Naive thymus-derived CD8-positive, alpha-beta T cell (primary cell): ENCODE data around the gene DHX16. TPM values are rescaled to one million over a fixed set of nuclear protein-coding genes. Genes with fewer than 3 reads are reported as not detected.
A peak's percentile ranks its signal among the peaks of the same experiment; 100 is the strongest.

Experiments used
- ATAC-seq, 2 donors: fragments of 150-1000 bp; cut with Tn5 transposase in 1 of 2; sonication (Bioruptor Pico), chemical (Tn5 transposase) in 1 of 2; 1 replicate in 1 of 2; 2 replicates in 1 of 2; pipeline ENCODE4 v1.10.0; 2021; ENCODE audit warnings: mild to moderate bottlenecking in 2 of 2, moderate library complexity in 2 of 2
- POLR2A ChIA-PET: fragments of 350-600 bp; sonication (Branson Sonifier 250); formaldehyde crosslinking; loops from one replicate; lab custom pipeline; 2021; ENCODE audit warnings: antibody characterized with exemption; lab: Charles Lee
- DNase-seq, 10 donors: peaks; one replicate each; pipeline versions ENCODE4 v3.0.0 to v3.0.0-alpha.2; 2020 to 2022
- H3K27ac Mint-ChIP-seq, 10 donors: one replicate each; pipeline ENCODE4 v1.8.0; 2020 to 2022; ENCODE audit warnings: mild to moderate bottlenecking in 10 of 10, mixed read lengths in 10 of 10, moderate library complexity in 4 of 10, inconsistent platforms in 1 of 10
- H3K27me3 Mint-ChIP-seq, 5 donors: one replicate each; pipeline ENCODE4 v1.8.0; 2021 to 2022; ENCODE audit warnings: mixed read lengths in 5 of 5
- H3K36me3 Mint-ChIP-seq, 3 donors: one replicate each; pipeline ENCODE4 v1.8.0; 2020 to 2022; ENCODE audit warnings: mixed read lengths in 3 of 3, mild to moderate bottlenecking in 2 of 3, inconsistent platforms in 1 of 3
- H3K4me1 Mint-ChIP-seq, 4 donors: one replicate each; pipeline ENCODE4 v1.8.0; 2021 to 2022; ENCODE audit warnings: mixed read lengths in 4 of 4
- H3K4me3 Mint-ChIP-seq, 10 donors: one replicate each; pipeline ENCODE4 v1.8.0; 2020 to 2022; ENCODE audit warnings: mild to moderate bottlenecking in 10 of 10, mixed read lengths in 10 of 10, moderate library complexity in 6 of 10, inconsistent platforms in 1 of 10
- H3K9me3 Mint-ChIP-seq, 9 donors: one replicate each; pipeline ENCODE4 v1.8.0; 2020 to 2022; ENCODE audit warnings: mixed read lengths in 9 of 9, mild to moderate bottlenecking in 3 of 9, inconsistent platforms in 1 of 9, moderate library complexity in 1 of 9
- polyA plus RNA-seq, 3 donors: library from polyadenylated mRNA; unstranded; fragments of 300-500 nt; fragmentation: Illumina TruSeq; gene quantifications; one replicate each; pipeline ENCODE4 v1.2.3, GENCODE V29; 2021
- total RNA-seq, 8 experiments: library from RNA in 2 of 8; stranded (reverse) in 2 of 8; gene quantifications; one replicate each; pipeline ENCODE4 v1.2.3 and lab custom pipeline; 2021 to 2026

Gene DHX16
- total and polyA plus RNA-seq, 5 experiments from 2014 or later: 17.7 to 45.6 (median 31.2) TPM

DNA sequence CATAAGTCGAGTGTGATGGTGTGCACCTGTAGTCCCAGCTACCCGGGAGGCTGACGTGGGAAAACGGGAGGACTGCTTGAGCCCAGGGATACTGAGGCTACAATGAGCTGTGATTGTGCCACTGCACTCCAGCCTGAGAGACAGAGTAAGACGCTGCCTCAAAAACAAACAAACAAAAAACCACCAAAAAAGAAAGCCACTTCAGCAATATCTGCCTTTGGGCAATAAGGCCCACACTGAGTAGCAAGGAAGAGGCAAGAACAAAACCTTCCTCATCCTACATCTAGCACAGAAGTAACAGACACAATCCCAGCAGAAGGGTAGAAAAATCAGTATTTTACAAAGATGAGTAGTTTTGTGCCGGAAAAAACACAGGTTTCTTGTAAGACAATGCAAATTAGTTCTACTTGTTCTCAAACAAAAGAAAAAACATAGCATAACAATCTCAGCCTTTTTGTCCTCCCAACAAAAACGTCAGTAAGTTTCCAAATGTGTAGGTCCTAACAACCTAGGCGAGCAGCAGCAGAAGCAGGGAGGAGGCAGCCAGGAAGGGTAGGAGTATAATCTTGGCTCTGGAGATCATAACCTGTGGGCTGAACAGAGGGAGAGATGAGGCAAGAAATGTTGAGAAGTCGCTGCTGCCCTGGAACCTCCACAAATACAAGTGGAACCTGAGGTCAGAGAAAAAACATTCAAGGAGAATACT is 61.5 kb downstream of the DHX16 start:
- Mint-ChIP-seq H3K9me3 (no peaks in the 10 kb centered on the region), H3K4me3 (no peak overlapping the region), H3K36me3 (peaks cover 15 to 59% (median 18%) of the 10 kb centered on the region in 3 donors), H3K27ac (peak overlapping the region; percentile 5 to 100 (median 88)), H3K27me3 (no peaks in the 10 kb centered on the region), H3K4me1 (peaks cover 40 to 81% (median 73%) of the 10 kb centered on the region in 4 donors)
- DNase-seq: no peak
- ATAC-seq: no peak
- POLR2A ChIA-PET: interaction anchor here (0.9 to 4.7 kb wide), 9 partner anchors 10 to 125 kb away, joined by 3 to 70 read pairs (median 5); partner anchors contain the start of genes ABCF1 and PRR3

- Mint-ChIP-seq H3K36me3 (peaks cover 5 to 59% (median 13%) of the 10 kb centered on the region in 3 donors), H3K27ac (peak overlapping the region; percentile 73 to 100 (median 90)), H3K9me3 (no peaks in the 10 kb centered on the region), H3K4me1 (peaks cover 40 to 83% (median 77%) of the 10 kb centered on the region in 4 donors), H3K27me3 (no peaks in the 10 kb centered on the region), H3K4me3 (no peak overlapping the region)
- POLR2A ChIA-PET: interaction anchor here (0.8 to 1.8 kb wide), 9 partner anchors 9 to 124 kb away, joined by 3 to 8 read pairs (median 4); partner anchors contain the start of gene PRR3
- no peak for ATAC-seq
- no peak for DNase-seq
These were observed 62.7 kb downstream of the DHX16 start for GRCh38 chr6:30610065-30610464.

DNA sequence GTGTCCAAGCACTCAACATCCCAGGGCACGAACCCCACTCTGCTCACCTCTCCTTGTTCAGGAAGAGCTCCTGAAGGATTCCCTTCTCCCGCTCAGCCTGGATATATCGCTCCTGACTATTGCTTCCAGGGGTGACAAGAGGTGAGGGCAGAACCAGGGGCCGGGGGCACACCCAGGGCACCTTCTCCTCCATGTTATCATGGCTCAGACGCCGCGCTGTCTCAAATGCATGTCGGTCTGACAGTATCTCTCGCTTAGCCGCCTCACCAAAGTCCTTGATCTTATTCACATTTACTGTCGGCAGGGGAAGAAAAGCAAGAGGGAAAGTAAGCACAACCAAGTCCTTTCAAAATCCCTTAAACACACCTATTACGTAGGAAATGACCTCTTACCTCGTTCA is 68.8 kb downstream of the DHX16 start:
- DNase-seq: no peak
- no peak overlapping the region for H3K4me3 Mint-ChIP-seq
- H3K4me1 Mint-ChIP-seq: peaks cover 27 to 49% (median 47%) of the 10 kb centered on the region in 4 donors
- peak overlapping the region in 4 of 10 donors; percentile 32 to 73 (median 62) for H3K27ac Mint-ChIP-seq
- no peaks in the 10 kb centered on the region for H3K27me3 Mint-ChIP-seq
- H3K36me3 Mint-ChIP-seq: peaks cover 8 to 86% (median 29%) of the 10 kb centered on the region in 3 donors
- POLR2A ChIA-PET: interaction anchor here (0.6 to 4.6 kb wide), 3 partner anchors 10 to 91 kb away, joined by 3 to 40 read pairs (median 6); no protein-coding TSS in a partner anchor
- H3K9me3 Mint-ChIP-seq: no peaks in the 10 kb centered on the region
- ATAC-seq: no peak

Other genes with a start within 250 kb of the DHX16 start
- gene HLA-E, start 183.5 kb downstream of the DHX16 start, total RNA-seq: 1,000 to 10,000 TPM; 1,291 to 1,305 TPM
- gene HLA-E, start 183.5 kb downstream of the DHX16 start, polyA plus RNA-seq: 1,000 to 10,000 TPM; 2,699 to 2,977 (median 2,826) TPM
- 10 to 100 TPM; 78.0 to 80.7 TPM for gene GNL1, start 116.5 kb downstream of the DHX16 start, total RNA-seq
- 10 to 100 TPM; 24.7 to 34.1 (median 28.7) TPM for gene GNL1, start 116.5 kb downstream of the DHX16 start, polyA plus RNA-seq
- gene PRR3, start 115.7 kb downstream of the DHX16 start, total RNA-seq: 10 to 100 TPM; 28.4 to 28.9 TPM
- 10 to 100 TPM in 1 of 3 donors, 1 to 10 TPM in 2; 7.9 to 12.7 (median 8.6) TPM for gene PRR3, start 115.7 kb downstream of the DHX16 start, polyA plus RNA-seq
- gene ABCF1, start 101.6 kb downstream of the DHX16 start, total RNA-seq: 10 to 100 TPM; 68.6 to 71.3 TPM
- 10 to 100 TPM; 19.1 to 43.1 (median 30.5) TPM for gene ABCF1, start 101.6 kb downstream of the DHX16 start, polyA plus RNA-seq
- 100 to 1,000 TPM; 191 to 193 TPM for gene PPP1R10, start 55.8 kb downstream of the DHX16 start, total RNA-seq
- gene PPP1R10, start 55.8 kb downstream of the DHX16 start, polyA plus RNA-seq: 10 to 100 TPM; 16.9 to 20.2 (median 19.8) TPM
- gene MRPS18B, start 55.2 kb downstream of the DHX16 start, total RNA-seq: 10 to 100 TPM; 43.1 to 43.8 TPM
- 100 to 1,000 TPM in 2 of 3 donors, 10 to 100 TPM in 1; 87.4 to 161 (median 119) TPM for gene MRPS18B, start 55.2 kb downstream of the DHX16 start, polyA plus RNA-seq
- gene ATAT1, start 46.1 kb downstream of the DHX16 start, total RNA-seq: 10 to 100 TPM; 12.6 to 13.4 TPM
- 1 to 10 TPM; 1.6 to 2.0 (median 1.7) TPM for gene ATAT1, start 46.1 kb downstream of the DHX16 start, polyA plus RNA-seq
- gene C6orf136, start 25.9 kb downstream of the DHX16 start, total RNA-seq: 10 to 100 TPM; 29.3 to 30.9 TPM
- gene C6orf136, start 25.9 kb downstream of the DHX16 start, polyA plus RNA-seq: 10 to 100 TPM in 2 of 3 donors, 1 to 10 TPM in 1; 5.6 to 23.2 (median 13.7) TPM
- gene PPP1R18, start 13.6 kb upstream of the DHX16 start, total RNA-seq: 10 to 100 TPM; 79.0 to 82.0 TPM
- 10 to 100 TPM; 79.8 to 98.6 (median 95.7) TPM for gene PPP1R18, start 13.6 kb upstream of the DHX16 start, polyA plus RNA-seq
- 1 to 10 TPM; 2.4 TPM for gene NRM, start 18.0 kb upstream of the DHX16 start, total RNA-seq
- gene NRM, start 18.0 kb upstream of the DHX16 start, polyA plus RNA-seq: 1 to 10 TPM; 3.7 to 5.4 (median 5.4) TPM
- 10 to 100 TPM; 50.8 to 54.9 TPM for gene MDC1, start 44.3 kb upstream of the DHX16 start, total RNA-seq
- gene MDC1, start 44.3 kb upstream of the DHX16 start, polyA plus RNA-seq: 1 to 10 TPM; 1.3 to 6.3 (median 2.8) TPM
- 100 to 1,000 TPM; 171 to 187 TPM for gene TUBB, start 47.3 kb upstream of the DHX16 start, total RNA-seq
- 100 to 1,000 TPM in 1 of 3 donors, 10 to 100 TPM in 2; 79.2 to 116 (median 83.3) TPM for gene TUBB, start 47.3 kb upstream of the DHX16 start, polyA plus RNA-seq
- gene FLOT1, start 69.7 kb upstream of the DHX16 start, total RNA-seq: 10 to 100 TPM; 74.1 to 79.8 TPM
- gene FLOT1, start 69.7 kb upstream of the DHX16 start, polyA plus RNA-seq: 10 to 100 TPM; 76.0 to 98.4 (median 78.4) TPM
- gene IER3, start 71.5 kb upstream of the DHX16 start, total RNA-seq: 10 to 100 TPM; 16.0 to 17.0 TPM
- 1 to 10 TPM in 2 of 3 donors, under 1 TPM in 1; 0.58 to 1.8 (median 1.5) TPM for gene IER3, start 71.5 kb upstream of the DHX16 start, polyA plus RNA-seq
- 10 to 100 TPM; 19.8 to 22.8 TPM for gene DDR1, start 211.5 kb upstream of the DHX16 start, total RNA-seq
- 1 to 10 TPM in 2 of 3 donors, under 1 TPM in 1; 0.57 to 5.4 (median 1.5) TPM for gene DDR1, start 211.5 kb upstream of the DHX16 start, polyA plus RNA-seq
- gene GTF2H4, start 235.2 kb upstream of the DHX16 start, total RNA-seq: 10 to 100 TPM; 30.0 to 33.9 TPM
- gene GTF2H4, start 235.2 kb upstream of the DHX16 start, polyA plus RNA-seq: 1 to 10 TPM; 5.1 to 8.3 (median 6.3) TPM
- 10 to 100 TPM; 41.4 to 53.7 TPM for gene VARS2, start 241.2 kb upstream of the DHX16 start, total RNA-seq
- 10 to 100 TPM; 14.1 to 16.3 (median 14.5) TPM for gene VARS2, start 241.2 kb upstream of the DHX16 start, polyA plus RNA-seq